Upper lobe of left lung (tissue), 4 donors: Measurements from ENCODE around the gene SOCS1.

Source experiments
- CTCF ChIP-seq, 6 experiments: fragments of 450-650 bp in 4 of 6; fragments of 200-600 bp in 2 of 6; sonication (generic) in 2 of 6; IDR thresholded peaks; one replicate each; pipeline ENCODE4 v1.5.1; 2016 to 2019; ENCODE audit warnings: antibody characterized with exemption in 6 of 6
- POLR2A ChIP-seq, 4 donors: fragments of 450-650 bp; IDR thresholded peaks; one replicate each; pipeline ENCODE4 v1.5.1; 2016 to 2017; ENCODE audit warnings: antibody characterized with exemption in 4 of 4, mild to moderate bottlenecking in 2 of 4
- POLR2AphosphoS5 ChIP-seq, 2 donors: sonication (generic); formaldehyde crosslinking; IDR thresholded peaks; one replicate each; pipeline ENCODE4 v1.5.1; 2017; ENCODE audit warnings: antibody characterized with exemption in 2 of 2

GRCh38 chr16:11249233-11250061 lies 6.6 kb downstream of the SOCS1 start:
- TF ChIP-seq CTCF (IDR thresholded peaks at IDR 0.05): peak in 1 of 6 experiments; percentile 8
- no peak for TF ChIP-seq POLR2AphosphoS5 (IDR thresholded peaks at IDR 0.05)
- no peak for TF ChIP-seq POLR2A (IDR thresholded peaks at IDR 0.05)
